Neuronal stem cell (in vitro differentiated cells): ENCODE results near the gene RASGRP3.

ENCODE experiments used
- DNase-seq: peaks from one replicate; pipeline ENCODE4 v3.0.0-alpha.2; 2013; ENCODE audit warnings: low spot score
- H2AFZ ChIP-seq: one replicate; pipeline ENCODE4 v1.6.1; 2013; ENCODE audit warnings: mild to moderate bottlenecking, low read length, inconsistent platforms
- H2AK5ac ChIP-seq: 2 replicates; pipeline ENCODE4 v1.6.1; 2013; ENCODE audit warnings: low read depth, mild to moderate bottlenecking, inconsistent platforms, low read length, moderate library complexity, mixed read lengths
- H2BK120ac ChIP-seq: 2 replicates; pipeline ENCODE4 v1.6.1; 2013; ENCODE audit warnings: low read depth, mild to moderate bottlenecking, inconsistent platforms, low read length, moderate library complexity, mixed read lengths
- H2BK12ac ChIP-seq: one replicate; pipeline ENCODE4 v1.6.1; 2013; ENCODE audit warnings: low read length, inconsistent platforms
- H2BK15ac ChIP-seq: 2 replicates; pipeline ENCODE4 v1.6.1; 2013; ENCODE audit warnings: mild to moderate bottlenecking, low read length, inconsistent platforms, mixed read lengths
- H2BK5ac ChIP-seq: one replicate; pipeline ENCODE4 v1.6.1; 2013; ENCODE audit warnings: inconsistent platforms, mild to moderate bottlenecking, low read length, moderate library complexity
- H3K14ac ChIP-seq: one replicate; pipeline ENCODE4 v1.6.1; 2013; ENCODE audit warnings: low read length, inconsistent platforms
- H3K18ac ChIP-seq: 2 replicates; pipeline ENCODE4 v1.6.1; 2013; ENCODE audit warnings: low read length, inconsistent platforms
- H3K23ac ChIP-seq: 2 replicates; pipeline ENCODE4 v1.6.1; 2013; ENCODE audit warnings: low read depth, mild to moderate bottlenecking, mixed read lengths, low read length, inconsistent platforms; ENCODE audit not compliant: poor library complexity
- H3K27ac ChIP-seq: replicated peaks from 3 replicates; pipeline ENCODE4 v1.5.1; 2013; ENCODE audit warnings: low read length, inconsistent platforms
- H3K27me3 ChIP-seq, 3 experiments: 2 replicates each; pipeline ENCODE4 v1.6.1; 2013; ENCODE audit warnings: low read length in 3 of 3, mild to moderate bottlenecking in 2 of 3, inconsistent platforms in 1 of 3, low read depth in 1 of 3, mixed read lengths in 1 of 3, moderate library complexity in 1 of 3; ENCODE audit not compliant: control insufficient read depth in 3 of 3, insufficient read depth in 3 of 3
- H3K36me3 ChIP-seq, 2 donors: replicated peaks in 1 of 2; 2 replicates each; pipeline ENCODE4 v1.6.1; 2013; ENCODE audit warnings: low read length in 2 of 2; ENCODE audit not compliant: control insufficient read depth in 2 of 2, insufficient read depth in 2 of 2
- H3K4ac ChIP-seq: 2 replicates; pipeline ENCODE4 v1.6.1; 2013; ENCODE audit warnings: inconsistent platforms, mild to moderate bottlenecking, low read length, moderate library complexity
- H3K4me1 ChIP-seq, 2 donors: 1 replicate in 1 of 2; 2 replicates in 1 of 2; pipeline ENCODE4 v1.6.1; 2013; ENCODE audit warnings: low read length in 2 of 2, low read depth in 1 of 2; ENCODE audit not compliant: control insufficient read depth in 2 of 2, insufficient read depth in 1 of 2
- H3K4me2 ChIP-seq: one replicate; pipeline ENCODE4 v1.6.1; 2013; ENCODE audit warnings: mild to moderate bottlenecking, low read length, inconsistent platforms; ENCODE audit not compliant: insufficient read depth, poor library complexity, severe bottlenecking
- H3K4me3 ChIP-seq, 2 donors: 2 replicates each; pipeline ENCODE4 v1.5.1; 2013; ENCODE audit warnings: low read length in 2 of 2, mild to moderate bottlenecking in 2 of 2, inconsistent platforms in 1 of 2, moderate library complexity in 1 of 2
- H3K79me1 ChIP-seq: one replicate; pipeline ENCODE4 v1.6.1; 2013; ENCODE audit warnings: low read depth, mild to moderate bottlenecking, inconsistent platforms, low read length, moderate library complexity
- H3K9ac ChIP-seq: one replicate; pipeline ENCODE4 v1.6.1; 2013; ENCODE audit warnings: mild to moderate bottlenecking, low read depth, low read length, inconsistent platforms; ENCODE audit not compliant: poor library complexity
- H3K9me3 ChIP-seq, 2 donors: replicated peaks in 1 of 2; 2 replicates each; pipeline versions ENCODE3 to v1.6.1; 2013; ENCODE audit warnings: low read length in 2 of 2, mild to moderate bottlenecking in 2 of 2, inconsistent platforms in 1 of 2, low read depth in 1 of 2, mixed read lengths in 1 of 2, moderate library complexity in 1 of 2; ENCODE audit not compliant: control insufficient read depth in 2 of 2, insufficient read depth in 1 of 2
- H4K8ac ChIP-seq: one replicate; pipeline ENCODE4 v1.6.1; 2013; ENCODE audit warnings: low read depth, mild to moderate bottlenecking, inconsistent platforms, low read length, moderate library complexity
- H4K91ac ChIP-seq: one replicate; pipeline ENCODE4 v1.6.1; 2013; ENCODE audit warnings: low read length, low read depth, mild to moderate bottlenecking, inconsistent platforms; ENCODE audit not compliant: poor library complexity
- WGBS, 2 donors: extraction: QIAGEN DNeasy Blood & Tissue Kit; methylation state at CpG; one replicate each; pipeline ENCODE4 v1.1.7; 2013; ENCODE audit warnings: missing lambda C conversion rate in 2 of 2, mixed read lengths in 1 of 2; ENCODE audit not compliant: insufficient read length in 2 of 2, insufficient replicate concordance in 1 of 2; ENCODE audit errors: extremely low coverage in 2 of 2; 5-methylcytosine and 5-hydroxymethylcytosine counted together

Gene RASGRP3

GRCh38 chr2:33488715-33489540 lies 12.5 kb downstream of the RASGRP3 start:
- H2AK5ac ChIP-seq = no peak overlapping the region
- no peak overlapping the region for H3K14ac ChIP-seq
- H3K4me2 ChIP-seq = no peak overlapping the region
- H3K79me1 ChIP-seq = no peaks in the 10 kb centered on the region
- H3K4me3 ChIP-seq = no peak overlapping the region
- no peak overlapping the region for H3K9ac ChIP-seq
- H4K8ac ChIP-seq = no peak overlapping the region
- WGBS, 2 donors = no CpG with 5 or more reads among the region's 8 CpGs
- H3K23ac ChIP-seq = no peak overlapping the region
- no peak overlapping the region for H3K18ac ChIP-seq
- no peaks in the 10 kb centered on the region for H3K9me3 ChIP-seq
- no peaks in the 10 kb centered on the region for H3K27me3 ChIP-seq
- H2BK5ac ChIP-seq = no peak overlapping the region
- H3K27ac ChIP-seq = no peak overlapping the region
- no peak overlapping the region for H2BK12ac ChIP-seq
- no peaks in the 10 kb centered on the region for H3K36me3 ChIP-seq
- H2BK120ac ChIP-seq = no peak overlapping the region
- H4K91ac ChIP-seq = no peak overlapping the region
- no peak overlapping the region for H2AFZ ChIP-seq
- DNase-seq = no peak
- no peak overlapping the region for H3K4ac ChIP-seq
- H3K4me1 ChIP-seq = no peaks in the 10 kb centered on the region
- no peak overlapping the region for H2BK15ac ChIP-seq

DNA sequence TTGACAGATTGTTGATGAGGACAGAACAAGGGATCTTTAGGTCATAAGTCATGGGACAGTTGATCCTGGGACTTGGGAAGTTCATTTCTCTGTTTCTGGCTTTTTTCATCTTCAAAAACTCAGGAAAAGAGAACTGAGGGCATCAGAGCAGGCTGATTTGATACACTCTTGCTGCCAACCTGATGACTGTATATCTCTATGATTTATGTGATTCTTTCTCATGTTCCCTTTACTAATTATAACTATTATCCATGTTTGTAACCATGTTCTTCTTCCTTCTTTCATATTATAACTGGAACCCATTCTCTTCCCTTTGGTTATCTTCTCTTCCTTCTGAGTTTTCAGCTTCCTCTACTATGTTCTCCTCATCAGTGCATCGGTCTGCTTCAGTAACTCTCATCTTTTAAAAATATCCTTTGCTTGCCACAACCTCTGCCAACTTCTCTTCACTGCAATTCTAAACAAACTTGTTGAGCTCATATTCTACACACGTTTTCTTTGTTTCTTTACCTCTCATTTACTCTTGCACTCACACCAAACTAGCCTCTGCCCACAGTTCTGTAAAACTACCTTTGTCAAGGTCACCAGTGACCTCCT lies 13.5 kb downstream of the RASGRP3 start:
- Histone ChIP-seq H2BK15ac (no peak overlapping the region), H3K9ac (no peak overlapping the region), H2AFZ (no peak overlapping the region), H3K4ac (no peak overlapping the region), H2AK5ac (no peak overlapping the region), H3K27me3 (no peaks in the 10 kb centered on the region), H4K91ac (no peak overlapping the region), H3K79me1 (no peaks in the 10 kb centered on the region), H3K4me2 (no peak overlapping the region), H3K23ac (no peak overlapping the region), H2BK120ac (no peak overlapping the region), H3K9me3 (no peaks in the 10 kb centered on the region), H2BK12ac (no peak overlapping the region), H3K27ac (no peak overlapping the region), H3K36me3 (no peaks in the 10 kb centered on the region), H3K4me1 (no peaks in the 10 kb centered on the region), H3K18ac (no peak overlapping the region), H2BK5ac (no peak overlapping the region), H4K8ac (no peak overlapping the region), H3K14ac (no peak overlapping the region), H3K4me3 (no peak overlapping the region)
- no CpG with 5 or more reads among the region's 2 CpGs for WGBS, 2 donors
- no peak for DNase-seq

DNA sequence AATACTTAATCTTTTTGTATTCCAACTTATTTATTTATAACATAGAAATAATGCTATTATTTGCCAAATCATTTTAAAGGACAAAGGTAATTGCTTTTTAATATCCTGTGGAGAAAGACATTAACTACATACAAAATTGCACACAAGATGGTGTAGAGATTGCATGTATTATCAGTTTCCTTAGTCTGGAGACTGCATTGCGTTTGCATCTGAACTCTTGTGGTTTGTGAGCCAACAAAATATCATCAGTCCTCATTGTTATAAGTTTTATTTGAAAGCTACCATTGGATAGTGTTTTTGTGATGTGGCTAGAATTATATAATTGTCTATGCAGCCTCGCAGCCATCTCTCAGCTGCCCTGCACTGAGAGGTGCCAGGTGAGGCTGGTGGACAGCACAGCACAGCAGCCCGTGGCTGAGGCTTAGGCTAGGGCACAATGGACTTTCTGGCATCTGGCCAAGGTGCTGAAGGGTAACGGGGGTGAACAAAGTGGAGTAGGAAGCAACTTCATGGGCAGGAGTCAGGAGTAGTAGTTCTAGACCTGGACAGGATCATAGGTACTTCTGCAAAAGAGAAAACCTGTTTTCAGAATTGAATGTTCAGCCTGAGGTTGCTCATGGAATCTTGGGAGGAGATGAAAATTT lies 15.1 kb downstream of the RASGRP3 start:
- Histone ChIP-seq H3K23ac (no peak overlapping the region), H3K27me3 (no peaks in the 10 kb centered on the region), H3K27ac (no peak overlapping the region), H2AK5ac (no peak overlapping the region), H2BK120ac (no peak overlapping the region), H3K4me1 (no peaks in the 10 kb centered on the region), H2AFZ (no peak overlapping the region), H3K14ac (no peak overlapping the region), H3K18ac (no peak overlapping the region), H2BK5ac (no peak overlapping the region), H2BK12ac (no peak overlapping the region), H3K4ac (no peak overlapping the region), H4K8ac (no peak overlapping the region), H3K9ac (no peak overlapping the region), H3K79me1 (no peaks in the 10 kb centered on the region), H3K36me3 (no peaks in the 10 kb centered on the region), H4K91ac (no peak overlapping the region), H2BK15ac (no peak overlapping the region), H3K4me3 (no peak overlapping the region), H3K4me2 (no peak overlapping the region), H3K9me3 (no peaks in the 10 kb centered on the region)
- no peak for DNase-seq
- no CpG with 5 or more reads among the region's 4 CpGs for WGBS, 2 donors

- H2AK5ac ChIP-seq = no peak overlapping the region
- H2BK5ac ChIP-seq = no peak overlapping the region
- H3K4me3 ChIP-seq = no peak overlapping the region
- H4K8ac ChIP-seq = no peak overlapping the region
- no peak overlapping the region for H3K4me2 ChIP-seq
- no peaks in the 10 kb centered on the region for H3K36me3 ChIP-seq
- no peak overlapping the region for H3K27ac ChIP-seq
- H3K23ac ChIP-seq = no peak overlapping the region
- no CpG with 5 or more reads among the region's 6 CpGs for WGBS, 2 donors
- no peak for DNase-seq
- H2BK12ac ChIP-seq = no peak overlapping the region
- no peak overlapping the region for H4K91ac ChIP-seq
- H3K79me1 ChIP-seq = no peaks in the 10 kb centered on the region
- no peak overlapping the region for H3K18ac ChIP-seq
- H2BK15ac ChIP-seq = no peak overlapping the region
- no peak overlapping the region for H2BK120ac ChIP-seq
- no peak overlapping the region for H3K14ac ChIP-seq
- H2AFZ ChIP-seq = no peak overlapping the region
- H3K4me1 ChIP-seq = no peaks in the 10 kb centered on the region
- H3K4ac ChIP-seq = no peak overlapping the region
- no peaks in the 10 kb centered on the region for H3K27me3 ChIP-seq
- H3K9ac ChIP-seq = no peak overlapping the region
- no peaks in the 10 kb centered on the region for H3K9me3 ChIP-seq
Measured at GRCh38 chr2:33492399-33493134, 16.1 kb downstream of the RASGRP3 start.
